ENCODE measurements around the gene PKNOX2. TPM values are rescaled to one million over a fixed set of nuclear protein-coding genes. Genes with fewer than 3 reads are reported as not detected.

Gene PKNOX2
- total RNA-seq, 3 donors from 2014 or later = 0.38 TPM; not detected in 2

DNA sequence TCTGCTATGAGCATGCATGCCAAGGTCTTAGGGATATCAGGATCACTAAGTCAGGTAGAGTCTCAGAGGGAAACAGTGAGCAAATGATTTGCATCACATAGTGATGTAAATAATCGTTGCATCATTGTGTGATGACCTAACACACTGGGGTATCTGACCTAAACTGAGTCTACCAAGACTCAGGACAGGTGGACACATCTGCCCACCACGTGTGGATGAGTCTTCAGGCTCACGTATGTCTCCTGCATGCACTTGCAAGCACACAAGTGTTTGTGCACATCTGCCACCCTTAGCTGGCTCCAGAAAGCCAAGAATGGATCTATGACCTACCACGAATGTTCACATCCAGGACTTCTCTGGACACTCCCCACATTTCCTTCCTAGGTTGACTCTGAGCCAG is 220.3 kb downstream of the PKNOX2 start:
- no peaks in the 10 kb centered on the region for H3K4me1 Mint-ChIP-seq (ENCODE audit: low read depth)
- peaks cover 16% of the 10 kb centered on the region for H3K27me3 Mint-ChIP-seq (ENCODE audit: low read depth)
- no peak for ATAC-seq
- H3K9me3 Mint-ChIP-seq = no peaks in the 10 kb centered on the region
- no peak for DNase-seq
- H3K4me3 Mint-ChIP-seq = no peak overlapping the region
- no peaks in the 10 kb centered on the region for H3K36me3 Mint-ChIP-seq (ENCODE audit: insufficient read depth)

DNA sequence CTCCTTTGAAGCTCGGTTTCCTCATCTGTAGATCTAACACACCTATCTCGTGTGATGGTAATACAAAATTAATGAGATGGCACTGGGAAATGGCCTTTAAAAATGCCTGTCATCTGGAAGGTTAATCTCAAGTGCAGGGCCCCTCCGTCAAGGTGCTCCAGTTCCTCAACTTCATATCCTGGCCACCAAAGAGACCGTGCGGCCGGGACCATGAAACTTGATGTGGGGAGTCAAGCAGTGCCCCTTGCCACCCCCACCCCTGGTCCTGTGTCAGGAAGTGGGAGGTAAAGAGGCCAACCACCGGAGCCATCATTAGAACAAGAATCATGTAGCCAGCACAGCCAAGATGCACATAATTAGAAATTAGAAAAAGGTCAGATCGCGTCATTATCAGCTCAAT is 223.3 kb downstream of the PKNOX2 start:
- no peak for DNase-seq
- no peak for ATAC-seq
- no peaks in the 10 kb centered on the region for H3K4me1 Mint-ChIP-seq (ENCODE audit: low read depth)
- no peaks in the 10 kb centered on the region for H3K36me3 Mint-ChIP-seq (ENCODE audit: insufficient read depth)
- no peak overlapping the region for H3K4me3 Mint-ChIP-seq
- no peaks in the 10 kb centered on the region for H3K9me3 Mint-ChIP-seq
- peaks cover 9% of the 10 kb centered on the region for H3K27me3 Mint-ChIP-seq (ENCODE audit: low read depth)

GRCh38 chr11:125388611-125389010 is 224.1 kb downstream of the PKNOX2 start:
- Mint-ChIP-seq H3K27me3 (ENCODE audit: low read depth) (peaks cover 9% of the 10 kb centered on the region), H3K4me1 (ENCODE audit: low read depth) (no peaks in the 10 kb centered on the region), H3K4me3 (no peak overlapping the region), H3K9me3 (no peaks in the 10 kb centered on the region), H3K36me3 (ENCODE audit: insufficient read depth) (no peaks in the 10 kb centered on the region)
- no peak for DNase-seq
- ATAC-seq = no peak

GRCh38 chr11:125389339-125390166 is 225.0 kb downstream of the PKNOX2 start:
- H3K9me3 Mint-ChIP-seq = no peaks in the 10 kb centered on the region
- H3K27me3 Mint-ChIP-seq (ENCODE audit: low read depth) = peaks cover 9% of the 10 kb centered on the region
- DNase-seq (no peak), ATAC-seq (no peak)
- no peaks in the 10 kb centered on the region for H3K36me3 Mint-ChIP-seq (ENCODE audit: insufficient read depth)
- H3K4me1 Mint-ChIP-seq (ENCODE audit: low read depth) = no peaks in the 10 kb centered on the region
- H3K4me3 Mint-ChIP-seq = no peak overlapping the region

- Mint-ChIP-seq H3K36me3 (ENCODE audit: insufficient read depth) (no peaks in the 10 kb centered on the region), H3K4me1 (ENCODE audit: low read depth) (no peaks in the 10 kb centered on the region), H3K27me3 (ENCODE audit: low read depth) (peaks cover 6% of the 10 kb centered on the region), H3K4me3 (no peak overlapping the region), H3K9me3 (no peaks in the 10 kb centered on the region)
- DNase-seq (no peak), ATAC-seq (no peak)
These were observed 226.4 kb downstream of the PKNOX2 start for GRCh38 chr11:125390946-125391345.

DNA sequence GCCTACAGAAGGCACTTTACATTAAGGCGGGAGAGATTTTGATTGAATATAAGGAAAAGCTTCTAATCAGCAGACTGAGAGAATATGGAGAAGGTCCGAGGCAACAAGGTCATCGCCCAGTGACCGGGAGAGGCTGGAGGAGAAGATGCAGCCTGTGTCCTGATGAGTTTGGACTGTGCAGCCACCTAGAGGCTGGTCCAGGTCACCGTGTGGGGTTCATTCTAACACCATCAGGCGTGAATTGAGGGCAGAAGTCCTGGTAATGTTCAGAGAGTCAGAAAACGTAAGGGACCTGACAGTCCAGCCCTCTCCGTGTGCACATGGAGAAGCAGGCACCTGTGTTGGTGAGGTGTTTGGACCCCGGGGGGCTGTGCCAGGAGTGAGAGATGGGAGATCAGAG is 228.8 kb downstream of the PKNOX2 start:
- Mint-ChIP-seq H3K9me3 (no peaks in the 10 kb centered on the region), H3K36me3 (ENCODE audit: insufficient read depth) (no peaks in the 10 kb centered on the region), H3K27me3 (ENCODE audit: low read depth) (peaks cover 17% of the 10 kb centered on the region), H3K4me3 (no peak overlapping the region), H3K4me1 (ENCODE audit: low read depth) (no peaks in the 10 kb centered on the region)
- ATAC-seq (no peak), DNase-seq (no peak)

DNA sequence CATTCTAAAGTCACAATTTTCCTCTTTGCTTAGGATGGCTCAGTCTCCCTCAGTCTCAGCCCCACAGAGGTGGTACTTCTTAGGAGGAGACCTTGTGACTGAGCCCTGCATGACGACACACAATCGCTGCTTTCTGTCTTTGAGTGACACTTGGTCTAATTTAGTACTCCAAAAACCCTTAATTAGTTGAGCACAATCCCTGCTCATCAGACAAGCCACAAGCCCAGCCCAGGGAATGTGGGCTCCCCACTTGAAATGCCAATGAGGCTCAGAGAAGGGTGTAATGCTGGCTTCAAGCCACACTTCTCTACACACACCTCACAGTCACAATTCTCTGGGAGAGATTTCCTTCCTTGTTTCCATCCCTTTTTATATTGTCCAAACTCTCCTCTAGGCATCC is 229.7 kb downstream of the PKNOX2 start:
- Mint-ChIP-seq H3K9me3 (no peaks in the 10 kb centered on the region), H3K4me3 (no peak overlapping the region), H3K27me3 (ENCODE audit: low read depth) (peaks cover 21% of the 10 kb centered on the region), H3K36me3 (ENCODE audit: insufficient read depth) (no peaks in the 10 kb centered on the region), H3K4me1 (ENCODE audit: low read depth) (no peaks in the 10 kb centered on the region)
- no peak for ATAC-seq
- DNase-seq = no peak

- no peak for ATAC-seq
- no peaks in the 10 kb centered on the region for H3K4me1 Mint-ChIP-seq (ENCODE audit: low read depth)
- H3K9me3 Mint-ChIP-seq = no peaks in the 10 kb centered on the region
- peaks cover 38% of the 10 kb centered on the region for H3K27me3 Mint-ChIP-seq (ENCODE audit: low read depth)
- DNase-seq = no peak
- no peak overlapping the region for H3K4me3 Mint-ChIP-seq
- no peaks in the 10 kb centered on the region for H3K36me3 Mint-ChIP-seq (ENCODE audit: insufficient read depth)
These were observed 232.9 kb downstream of the PKNOX2 start for GRCh38 chr11:125397421-125397820.

DNA sequence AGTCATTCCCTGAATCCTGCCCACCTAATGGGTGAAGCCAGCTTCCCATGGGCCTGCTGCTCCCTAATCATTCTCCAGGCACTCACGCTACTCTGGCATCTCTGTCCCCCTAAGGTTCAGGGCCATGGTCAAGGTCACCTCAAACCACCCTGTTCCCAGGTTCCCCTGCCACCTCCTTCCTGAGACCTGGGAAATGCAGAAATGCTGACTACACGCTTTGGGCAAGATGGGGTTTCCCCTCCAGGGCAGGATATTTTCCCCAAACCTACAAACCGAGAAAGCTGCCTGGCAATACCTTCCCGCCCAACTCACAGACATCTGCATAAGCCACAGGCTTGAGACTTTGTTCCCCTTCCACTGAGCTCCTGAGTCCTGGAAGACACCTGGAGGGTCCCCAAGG is 233.9 kb downstream of the PKNOX2 start:
- peaks cover 42% of the 10 kb centered on the region for H3K27me3 Mint-ChIP-seq (ENCODE audit: low read depth)
- ATAC-seq (no peak), DNase-seq (no peak)
- no peaks in the 10 kb centered on the region for H3K4me1 Mint-ChIP-seq (ENCODE audit: low read depth)
- no peaks in the 10 kb centered on the region for H3K36me3 Mint-ChIP-seq (ENCODE audit: insufficient read depth)
- no peak overlapping the region for H3K4me3 Mint-ChIP-seq
- no peaks in the 10 kb centered on the region for H3K9me3 Mint-ChIP-seq

DNA sequence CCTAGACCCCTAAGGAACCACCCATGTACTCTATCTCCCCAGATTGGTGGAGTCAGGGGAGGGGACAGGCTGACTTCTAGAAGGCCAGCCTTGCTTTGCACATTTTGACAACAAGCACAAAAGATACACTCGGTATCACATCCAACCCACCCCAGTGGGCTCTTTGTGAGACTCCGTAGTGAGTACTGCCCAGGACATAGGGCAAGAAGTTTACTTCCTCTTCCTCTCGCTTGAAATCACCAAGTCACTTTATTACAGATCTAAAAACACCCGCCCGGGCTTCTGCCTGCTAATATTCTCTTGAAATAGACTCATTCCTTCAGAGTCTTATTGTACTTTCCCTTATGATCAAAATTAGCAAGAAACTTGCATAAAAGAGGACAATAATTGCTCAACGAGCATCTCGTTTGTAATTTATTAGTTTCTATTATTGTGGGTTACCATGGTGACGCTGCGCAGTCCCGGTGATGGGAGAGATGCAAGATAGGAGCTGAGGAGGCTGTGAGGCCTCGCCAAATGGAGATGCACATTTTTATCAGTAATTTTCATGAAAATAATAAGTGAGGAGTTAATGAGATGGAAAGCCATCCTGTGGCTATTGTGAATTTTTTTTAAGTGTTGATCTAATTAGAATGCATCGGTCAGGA is 234.6 kb downstream of the PKNOX2 start:
- ATAC-seq = no peak
- no peak for DNase-seq
- Mint-ChIP-seq H3K27me3 (ENCODE audit: low read depth) (peaks cover 43% of the 10 kb centered on the region), H3K9me3 (no peaks in the 10 kb centered on the region), H3K4me3 (no peak overlapping the region), H3K36me3 (ENCODE audit: insufficient read depth) (no peaks in the 10 kb centered on the region), H3K4me1 (ENCODE audit: low read depth) (no peaks in the 10 kb centered on the region)

- ATAC-seq (no peak), DNase-seq (no peak)
- Mint-ChIP-seq H3K27me3 (ENCODE audit: low read depth) (peaks cover 48% of the 10 kb centered on the region), H3K4me3 (no peak overlapping the region), H3K9me3 (no peaks in the 10 kb centered on the region), H3K36me3 (ENCODE audit: insufficient read depth) (no peaks in the 10 kb centered on the region), H3K4me1 (ENCODE audit: low read depth) (peaks cover under 1% of the 10 kb centered on the region)
These were observed 235.4 kb downstream of the PKNOX2 start for GRCh38 chr11:125399945-125400344.

DNA sequence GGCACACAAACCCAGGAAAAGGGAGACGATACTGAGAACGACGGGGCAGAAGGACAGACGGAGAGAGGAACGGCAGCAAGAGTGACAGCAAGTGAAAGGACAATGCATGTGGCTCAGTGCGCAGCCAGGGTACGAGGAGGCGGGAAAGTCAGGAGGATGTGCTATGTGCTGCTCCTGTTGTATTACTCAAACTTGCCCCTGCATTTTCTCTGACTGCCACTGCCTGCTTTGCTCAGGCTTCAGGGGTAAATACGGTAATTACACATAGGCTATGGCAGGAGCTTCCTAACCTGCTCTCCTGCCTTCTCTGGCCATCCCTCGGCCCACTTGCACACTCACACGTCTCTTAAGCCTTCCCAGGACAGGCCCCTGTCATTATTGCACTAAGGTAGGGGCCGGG is 236.7 kb downstream of the PKNOX2 start:
- DNase-seq (no peak), ATAC-seq (no peak)
- Mint-ChIP-seq H3K4me1 (ENCODE audit: low read depth) (peaks cover 5% of the 10 kb centered on the region), H3K4me3 (no peak overlapping the region), H3K27me3 (ENCODE audit: low read depth) (peaks cover 53% of the 10 kb centered on the region), H3K36me3 (ENCODE audit: insufficient read depth) (no peaks in the 10 kb centered on the region), H3K9me3 (no peaks in the 10 kb centered on the region)

- no peaks in the 10 kb centered on the region for H3K9me3 Mint-ChIP-seq
- H3K27me3 Mint-ChIP-seq (ENCODE audit: low read depth) = peaks cover 55% of the 10 kb centered on the region
- no peaks in the 10 kb centered on the region for H3K36me3 Mint-ChIP-seq (ENCODE audit: insufficient read depth)
- H3K4me3 Mint-ChIP-seq = no peak overlapping the region
- peaks cover 5% of the 10 kb centered on the region for H3K4me1 Mint-ChIP-seq (ENCODE audit: low read depth)
- DNase-seq = no peak
- ATAC-seq = no peak
These were observed 237.2 kb downstream of the PKNOX2 start for GRCh38 chr11:125401746-125402145.

- no peak overlapping the region for H3K4me3 Mint-ChIP-seq
- H3K4me1 Mint-ChIP-seq (ENCODE audit: low read depth) = peaks cover 5% of the 10 kb centered on the region
- H3K9me3 Mint-ChIP-seq = no peaks in the 10 kb centered on the region
- H3K36me3 Mint-ChIP-seq (ENCODE audit: insufficient read depth) = no peaks in the 10 kb centered on the region
- ATAC-seq (no peak), DNase-seq (no peak)
- H3K27me3 Mint-ChIP-seq (ENCODE audit: low read depth) = peaks cover 54% of the 10 kb centered on the region
These were observed 237.9 kb downstream of the PKNOX2 start for GRCh38 chr11:125402435-125402834.

GRCh38 chr11:125404157-125404810 is 239.7 kb downstream of the PKNOX2 start:
- peaks cover 5% of the 10 kb centered on the region for H3K4me1 Mint-ChIP-seq (ENCODE audit: low read depth)
- DNase-seq = no peak
- no peaks in the 10 kb centered on the region for H3K9me3 Mint-ChIP-seq
- H3K27me3 Mint-ChIP-seq (ENCODE audit: low read depth) = peaks cover 53% of the 10 kb centered on the region
- ATAC-seq = no peak
- no peak overlapping the region for H3K4me3 Mint-ChIP-seq
- no peaks in the 10 kb centered on the region for H3K36me3 Mint-ChIP-seq (ENCODE audit: insufficient read depth)
